ENCODE data around the gene ADISSP.

ADISSP gene

DNA sequence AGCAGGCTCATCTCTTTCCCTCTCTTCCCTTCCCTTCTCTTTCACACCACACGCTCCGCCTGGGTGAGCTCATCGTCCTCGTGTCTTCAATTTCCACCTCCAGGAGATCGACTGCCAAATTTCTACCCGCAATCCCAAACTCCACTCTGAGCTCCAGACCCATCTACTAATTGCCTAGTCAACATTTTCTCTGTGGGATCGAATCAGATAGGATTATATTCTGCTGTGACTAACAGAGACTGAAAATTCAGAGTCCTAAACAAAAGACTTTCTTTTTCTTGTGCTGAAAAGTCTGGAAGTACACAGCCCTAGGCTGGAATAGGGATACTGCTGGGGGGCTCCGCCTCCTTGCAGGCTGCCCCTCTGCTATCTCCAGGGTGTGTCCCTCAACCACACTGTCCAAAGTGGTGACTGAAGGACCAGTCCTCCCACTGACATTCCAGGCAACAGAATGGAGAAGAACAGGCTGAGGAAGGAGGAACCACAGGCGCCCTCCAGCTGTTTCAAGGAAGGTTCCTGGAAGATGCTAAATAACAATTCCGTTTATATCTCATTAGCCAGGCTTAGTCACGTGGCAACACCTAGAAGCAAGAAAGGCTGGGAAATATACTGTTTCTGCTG, 40.0 kb downstream of the ADISSP start (continued):
- peak; percentile 92 for TF ChIP-seq ZNF600 (tag by site-specific recombination; IDR thresholded peaks at IDR 0.05)
- TF ChIP-seq ZNF140 (tag by site-specific recombination; IDR thresholded peaks at IDR 0.05), result no peak
- TF ChIP-seq, protein P1, sequence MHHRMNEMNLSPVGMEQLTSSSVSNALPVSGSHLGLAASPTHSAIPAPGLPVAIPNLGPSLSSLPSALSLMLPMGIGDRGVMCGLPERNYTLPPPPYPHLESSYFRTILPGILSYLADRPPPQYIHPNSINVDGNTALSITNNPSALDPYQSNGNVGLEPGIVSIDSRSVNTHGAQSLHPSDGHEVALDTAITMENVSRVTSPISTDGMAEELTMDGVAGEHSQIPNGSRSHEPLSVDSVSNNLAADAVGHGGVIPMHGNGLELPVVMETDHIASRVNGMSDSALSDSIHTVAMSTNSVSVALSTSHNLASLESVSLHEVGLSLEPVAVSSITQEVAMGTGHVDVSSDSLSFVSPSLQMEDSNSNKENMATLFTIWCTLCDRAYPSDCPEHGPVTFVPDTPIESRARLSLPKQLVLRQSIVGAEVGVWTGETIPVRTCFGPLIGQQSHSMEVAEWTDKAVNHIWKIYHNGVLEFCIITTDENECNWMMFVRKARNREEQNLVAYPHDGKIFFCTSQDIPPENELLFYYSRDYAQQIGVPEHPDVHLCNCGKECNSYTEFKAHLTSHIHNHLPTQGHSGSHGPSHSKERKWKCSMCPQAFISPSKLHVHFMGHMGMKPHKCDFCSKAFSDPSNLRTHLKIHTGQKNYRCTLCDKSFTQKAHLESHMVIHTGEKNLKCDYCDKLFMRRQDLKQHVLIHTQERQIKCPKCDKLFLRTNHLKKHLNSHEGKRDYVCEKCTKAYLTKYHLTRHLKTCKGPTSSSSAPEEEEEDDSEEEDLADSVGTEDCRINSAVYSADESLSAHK (tag by site-specific recombination; IDR thresholded peaks at IDR 0.05), result peak; percentile 56; the same call in 1 of the 2 replicates
- TF ChIP-seq SP7 (tag by site-specific recombination; IDR thresholded peaks at IDR 0.05), result peak; percentile 48
- peak; percentile 44; the same call in 1 of the 2 replicates for TF ChIP-seq ZNF366 (tag by site-specific recombination; conservative IDR thresholded peaks at IDR 0.05)
- peak; percentile 43; the same call in 1 of the 2 replicates for TF ChIP-seq ZNF335 (tag by site-specific recombination; conservative IDR thresholded peaks at IDR 0.05)
- TF ChIP-seq ZNF211 (tag by site-specific recombination; IDR thresholded peaks at IDR 0.05; ENCODE audit: low read depth), result no peak
- TF ChIP-seq ZBTB48 (tag by site-specific recombination; IDR thresholded peaks at IDR 0.05), result peak; percentile 14; the same call in 1 of the 2 replicates
- peak; percentile 98 for TF ChIP-seq ZBTB17 (tag by site-specific recombination; IDR thresholded peaks at IDR 0.05)

DNA sequence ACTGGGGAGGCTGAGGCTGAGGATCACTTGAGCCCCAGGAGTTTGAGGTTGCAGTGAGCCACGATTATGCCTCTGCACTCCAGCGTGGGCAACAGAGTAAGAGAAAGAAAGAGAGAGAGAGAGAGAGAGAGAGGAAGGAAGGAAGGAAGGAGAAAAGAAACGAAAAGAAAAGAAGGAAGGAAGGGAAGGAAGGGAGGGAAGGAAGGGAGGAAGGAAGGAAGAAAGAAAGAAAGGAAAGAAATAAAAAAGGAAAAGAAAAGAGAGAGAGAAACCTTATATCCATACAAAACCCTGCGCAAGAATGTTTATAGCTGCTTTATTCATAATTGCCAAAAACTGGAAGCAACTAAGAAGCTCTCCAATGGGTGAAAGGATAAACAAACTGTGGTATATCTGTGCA, 43.2 kb downstream of the ADISSP start:
- ChIA-PET CTCF (interaction anchor here (0.6 to 1.5 kb wide), 5 partner anchors 14 to 184 kb away, joined by 3 to 7 read pairs (median 3); no protein-coding TSS in a partner anchor), POLR2A (no interaction called here)
- no peak overlapping the region for H3K27ac ChIP-seq (ENCODE audit: extremely low read depth, low read depth, low read length)
- no peaks in the 10 kb centered on the region for H3K9me3 ChIP-seq (ENCODE audit: control insufficient read depth, insufficient read depth, low read depth, low read length)
- no peaks in the 10 kb centered on the region for H3K36me3 ChIP-seq (ENCODE audit: control insufficient read depth in 2 of 2, insufficient read depth in 1 of 2, low read length in 2 of 2)
- peaks cover 10% of the 10 kb centered on the region for H3K4me1 ChIP-seq (ENCODE audit: control insufficient read depth, insufficient read depth, low read length)
- H3K4me3 ChIP-seq (ENCODE audit: low read depth, low read length), result no peak overlapping the region
- TF ChIP-seq TCF7L2 (IDR thresholded peaks at IDR 0.05; ENCODE audit: borderline replicate concordance, low read depth, low read length) (no peak), ZNF366 (tag by site-specific recombination; conservative IDR thresholded peaks at IDR 0.05) (peak; percentile 64), ZNF112 (tag by site-specific recombination; IDR thresholded peaks at IDR 0.05) (no peak)

DNA sequence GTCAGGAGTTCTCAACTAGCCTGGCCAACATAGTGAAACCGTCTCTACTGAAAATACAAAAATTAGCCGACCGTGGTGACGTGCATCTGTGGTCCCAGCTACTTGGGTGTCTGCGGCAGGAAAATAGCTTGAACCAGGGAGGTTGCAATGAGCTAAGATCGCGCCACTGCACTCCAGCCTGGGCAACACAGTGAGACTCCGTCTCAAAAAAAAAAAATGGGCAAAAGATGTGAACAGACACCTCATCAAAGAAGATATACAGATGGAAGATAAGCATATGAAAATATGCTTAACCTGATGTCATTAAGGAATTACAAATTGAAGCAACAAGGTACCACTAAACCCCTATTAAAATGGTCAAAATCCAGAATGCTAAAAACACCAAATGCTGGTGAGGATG, 44.3 kb downstream of the ADISSP start:
- H3K4me1 ChIP-seq (ENCODE audit: control insufficient read depth, insufficient read depth, low read length), result peaks cover 10% of the 10 kb centered on the region
- no peak overlapping the region for H3K27ac ChIP-seq (ENCODE audit: extremely low read depth, low read depth, low read length)
- H3K4me3 ChIP-seq (ENCODE audit: low read depth, low read length), result no peak overlapping the region
- ChIA-PET CTCF (interaction anchor here (1.4 to 1.5 kb wide), 2 partner anchors 12 to 44 kb away, joined by 3 to 7 read pairs; partner anchors contain the start of gene ADISSP), POLR2A (no interaction called here)
- H3K9me3 ChIP-seq (ENCODE audit: control insufficient read depth, insufficient read depth, low read depth, low read length), result no peaks in the 10 kb centered on the region
- H3K36me3 ChIP-seq (ENCODE audit: control insufficient read depth in 2 of 2, insufficient read depth in 1 of 2, low read length in 2 of 2), result no peaks in the 10 kb centered on the region
- TF ChIP-seq ZXDB (tag by site-specific recombination; IDR thresholded peaks at IDR 0.05) (no peak), ZNF350 (tag by site-specific recombination; IDR thresholded peaks at IDR 0.05) (no peak), GLI4 (tag by site-specific recombination; IDR thresholded peaks at IDR 0.05) (no peak), ZNF529 (tag by site-specific recombination; IDR thresholded peaks at IDR 0.05; ENCODE audit: insufficient replicate concordance) (no peak), ZNF157 (tag by site-specific recombination; IDR thresholded peaks at IDR 0.05) (no peak), ZNF549 (tag by site-specific recombination; IDR thresholded peaks at IDR 0.05) (no peak), ZSCAN30 (tag by site-specific recombination; IDR thresholded peaks at IDR 0.05) (no peak), YY1 (tag by site-specific recombination; IDR thresholded peaks at IDR 0.05) (no peak), ZNF621 (tag by site-specific recombination; IDR thresholded peaks at IDR 0.05) (no peak)
- TF ChIP-seq, protein P2, sequence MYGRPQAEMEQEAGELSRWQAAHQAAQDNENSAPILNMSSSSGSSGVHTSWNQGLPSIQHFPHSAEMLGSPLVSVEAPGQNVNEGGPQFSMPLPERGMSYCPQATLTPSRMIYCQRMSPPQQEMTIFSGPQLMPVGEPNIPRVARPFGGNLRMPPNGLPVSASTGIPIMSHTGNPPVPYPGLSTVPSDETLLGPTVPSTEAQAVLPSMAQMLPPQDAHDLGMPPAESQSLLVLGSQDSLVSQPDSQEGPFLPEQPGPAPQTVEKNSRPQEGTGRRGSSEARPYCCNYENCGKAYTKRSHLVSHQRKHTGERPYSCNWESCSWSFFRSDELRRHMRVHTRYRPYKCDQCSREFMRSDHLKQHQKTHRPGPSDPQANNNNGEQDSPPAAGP (tag by site-specific recombination; IDR thresholded peaks at IDR 0.05), result no peak
- TF ChIP-seq, protein P3, sequence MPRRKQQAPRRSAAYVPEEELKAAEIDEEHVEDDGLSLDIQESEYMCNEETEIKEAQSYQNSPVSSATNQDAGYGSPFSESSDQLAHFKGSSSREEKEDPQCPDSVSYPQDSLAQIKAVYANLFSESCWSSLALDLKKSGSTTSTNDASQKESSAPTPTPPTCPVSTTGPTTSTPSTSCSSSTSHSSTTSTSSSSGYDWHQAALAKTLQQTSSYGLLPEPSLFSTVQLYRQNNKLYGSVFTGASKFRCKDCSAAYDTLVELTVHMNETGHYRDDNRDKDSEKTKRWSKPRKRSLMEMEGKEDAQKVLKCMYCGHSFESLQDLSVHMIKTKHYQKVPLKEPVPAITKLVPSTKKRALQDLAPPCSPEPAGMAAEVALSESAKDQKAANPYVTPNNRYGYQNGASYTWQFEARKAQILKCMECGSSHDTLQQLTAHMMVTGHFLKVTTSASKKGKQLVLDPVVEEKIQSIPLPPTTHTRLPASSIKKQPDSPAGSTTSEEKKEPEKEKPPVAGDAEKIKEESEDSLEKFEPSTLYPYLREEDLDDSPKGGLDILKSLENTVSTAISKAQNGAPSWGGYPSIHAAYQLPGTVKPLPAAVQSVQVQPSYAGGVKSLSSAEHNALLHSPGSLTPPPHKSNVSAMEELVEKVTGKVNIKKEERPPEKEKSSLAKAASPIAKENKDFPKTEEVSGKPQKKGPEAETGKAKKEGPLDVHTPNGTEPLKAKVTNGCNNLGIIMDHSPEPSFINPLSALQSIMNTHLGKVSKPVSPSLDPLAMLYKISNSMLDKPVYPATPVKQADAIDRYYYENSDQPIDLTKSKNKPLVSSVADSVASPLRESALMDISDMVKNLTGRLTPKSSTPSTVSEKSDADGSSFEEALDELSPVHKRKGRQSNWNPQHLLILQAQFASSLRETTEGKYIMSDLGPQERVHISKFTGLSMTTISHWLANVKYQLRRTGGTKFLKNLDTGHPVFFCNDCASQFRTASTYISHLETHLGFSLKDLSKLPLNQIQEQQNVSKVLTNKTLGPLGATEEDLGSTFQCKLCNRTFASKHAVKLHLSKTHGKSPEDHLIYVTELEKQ (tag by site-specific recombination; IDR thresholded peaks at IDR 0.05; ENCODE audit: borderline replicate concordance), result no peak
- TF ChIP-seq, protein P4, sequence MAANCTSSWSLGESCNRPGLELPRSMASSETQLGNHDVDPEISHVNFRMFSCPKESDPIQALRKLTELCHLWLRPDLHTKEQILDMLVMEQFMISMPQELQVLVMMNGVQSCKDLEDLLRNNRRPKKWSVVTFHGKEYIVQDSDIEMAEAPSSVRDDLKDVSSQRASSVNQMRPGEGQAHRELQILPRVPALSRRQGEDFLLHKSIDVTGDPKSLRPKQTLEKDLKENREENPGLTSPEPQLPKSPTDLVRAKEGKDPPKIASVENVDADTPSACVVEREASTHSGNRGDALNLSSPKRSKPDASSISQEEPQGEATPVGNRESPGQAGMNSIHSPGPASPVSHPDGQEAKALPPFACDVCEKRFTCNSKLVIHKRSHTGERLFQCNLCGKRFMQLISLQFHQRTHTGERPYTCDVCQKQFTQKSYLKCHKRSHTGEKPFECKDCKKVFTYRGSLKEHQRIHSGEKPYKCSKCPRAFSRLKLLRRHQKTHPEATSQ (tag by site-specific recombination; IDR thresholded peaks at IDR 0.05), result no peak
